Measurements from ENCODE around the gene TBC1D21.

The TBC1D21 gene

DNA sequence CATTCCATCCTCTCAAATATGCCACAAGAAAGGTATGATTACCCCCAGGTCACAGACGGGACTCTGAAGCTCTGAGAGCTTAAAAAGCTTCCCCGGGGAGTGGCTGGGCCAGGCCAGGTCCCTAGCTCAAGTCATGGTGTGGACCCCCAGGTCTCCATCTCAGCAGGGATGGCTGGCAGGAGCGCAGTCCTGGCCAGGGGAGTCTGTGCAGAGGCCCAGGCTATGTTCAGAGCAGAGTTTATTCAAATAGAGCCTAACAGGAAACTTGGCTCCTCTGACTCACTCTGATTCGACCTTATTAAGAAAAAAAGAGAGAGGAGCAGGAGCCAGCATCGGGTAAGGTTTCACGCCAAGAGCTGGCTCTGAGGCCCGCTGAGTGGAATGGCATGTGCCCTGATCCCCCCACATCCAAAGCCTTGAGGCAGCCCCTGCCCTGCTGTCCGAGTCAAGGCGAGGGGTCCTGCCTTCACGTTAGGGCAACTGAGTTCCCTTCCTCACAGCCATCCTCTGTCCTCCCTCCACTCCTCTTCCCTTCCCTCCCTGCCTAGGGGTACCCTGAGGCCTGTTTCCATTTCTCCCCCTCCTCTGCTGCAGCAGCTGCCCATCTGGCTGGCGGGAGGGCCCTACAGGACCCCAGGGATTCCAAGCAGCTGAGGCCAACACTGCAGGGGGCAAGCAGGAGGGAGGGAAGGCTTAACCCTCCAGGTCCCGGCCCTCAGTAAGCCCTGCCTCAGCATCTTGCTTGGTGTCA, 51.0 kb downstream of the TBC1D21 start (continued):
- TF ChIP-seq ZNF398 (tag by site-specific recombination; IDR thresholded peaks at IDR 0.05) (peak; percentile 89), ZNF394 (tag by site-specific recombination; IDR thresholded peaks at IDR 0.05; ENCODE audit: borderline replicate concordance) (no peak), ZBTB20 (tag by site-specific recombination; IDR thresholded peaks at IDR 0.05) (peak; percentile 77), ZSCAN4 (tag by site-specific recombination; IDR thresholded peaks at IDR 0.05) (no peak), ZBTB11 (tag by site-specific recombination; conservative IDR thresholded peaks at IDR 0.05; ENCODE audit: low read depth) (no peak), ZNF785 (tag by site-specific recombination; IDR thresholded peaks at IDR 0.05) (no peak), ZNF571 (tag by site-specific recombination; IDR thresholded peaks at IDR 0.05) (no peak), ZNF416 (tag by site-specific recombination; IDR thresholded peaks at IDR 0.05) (no peak), ZIC2 (tag by site-specific recombination; IDR thresholded peaks at IDR 0.05) (peak; percentile 98), ZNF629 (tag by site-specific recombination; IDR thresholded peaks at IDR 0.05) (no peak), ZSCAN5A (tag by site-specific recombination; IDR thresholded peaks at IDR 0.05) (peak; percentile 36; the same call in 1 of the 2 replicates), ZNF274 (IDR thresholded peaks at IDR 0.05; ENCODE audit: low read length) (no peak), ZNF274 (tag by site-specific recombination; IDR thresholded peaks at IDR 0.05; ENCODE audit: borderline replicate concordance) (no peak), IKZF3 (tag by site-specific recombination; IDR thresholded peaks at IDR 0.05) (no peak; the same call in 1 of the 2 replicates), MYNN (tag by site-specific recombination; IDR thresholded peaks at IDR 0.05; ENCODE audit: borderline replicate concordance) (0 out of 2 replicates have a peak, but pooled peaks have one; percentile 30), SP2 (tag by site-specific recombination; IDR thresholded peaks at IDR 0.05) (no peak), ZNF223 (tag by site-specific recombination; IDR thresholded peaks at IDR 0.05) (no peak), CTCF (tag by site-specific recombination; IDR thresholded peaks at IDR 0.05) (no peak), WT1 (tag by site-specific recombination; IDR thresholded peaks at IDR 0.05) (peak; percentile 64; the same call in 1 of the 2 replicates), ZBTB7A (tag by site-specific recombination; IDR thresholded peaks at IDR 0.05; ENCODE audit: low read depth) (peak; percentile 31; the same call in 1 of the 2 replicates), YY2 (tag by site-specific recombination; IDR thresholded peaks at IDR 0.05) (no peak), ZNF521 (tag by site-specific recombination; IDR thresholded peaks at IDR 0.05) (no peak), ZNF202 (tag by site-specific recombination; IDR thresholded peaks at IDR 0.05; ENCODE audit: borderline replicate concordance) (no peak), ZNF184 (tag by site-specific recombination; IDR thresholded peaks at IDR 0.05) (no peak), ZNF23 (tag by site-specific recombination; IDR thresholded peaks at IDR 0.05; ENCODE audit: borderline replicate concordance) (no peak), ZNF707 (tag by site-specific recombination; IDR thresholded peaks at IDR 0.05) (no peak), ZNF423 (tag by site-specific recombination; IDR thresholded peaks at IDR 0.05) (peak; percentile 97), ZNF354C (tag by site-specific recombination; IDR thresholded peaks at IDR 0.05; ENCODE audit: borderline replicate concordance, low read depth) (no peak), ZNF677 (tag by site-specific recombination; IDR thresholded peaks at IDR 0.05) (no peak), ZNF426 (tag by site-specific recombination; IDR thresholded peaks at IDR 0.05) (no peak), ZNF169 (tag by site-specific recombination; IDR thresholded peaks at IDR 0.05) (no peak)

Measured in HEK293 (cell line).